ENCODE results near the gene PLA2G12A.

PLA2G12A gene

GRCh38 chr4:109745830-109746229 is 16.0 kb upstream of the PLA2G12A start:
- no peak for TF ChIP-seq CTCF (IDR thresholded peaks at IDR 0.05; ENCODE audit: borderline replicate concordance, control extremely low read depth, extremely low read depth, insufficient read depth, missing control alignments)
- no peak for DNase-seq (ENCODE audit: low spot score)
- in situ Hi-C loops (cut with MboI; ENCODE audit: low sequenced_read_pairs, unreplicated experiment) = no loop called here

GRCh38 chr4:109739547-109739946 is 9.7 kb upstream of the PLA2G12A start:
- TF ChIP-seq CTCF (IDR thresholded peaks at IDR 0.05; ENCODE audit: borderline replicate concordance, control extremely low read depth, extremely low read depth, insufficient read depth, missing control alignments) = no peak
- no peak for DNase-seq (ENCODE audit: low spot score)
- in situ Hi-C loops (cut with MboI; ENCODE audit: low sequenced_read_pairs, unreplicated experiment) = no loop called here

GRCh38 chr4:109738104-109738872 is 8.4 kb upstream of the PLA2G12A start:
- no peak for TF ChIP-seq CTCF (IDR thresholded peaks at IDR 0.05; ENCODE audit: borderline replicate concordance, control extremely low read depth, extremely low read depth, insufficient read depth, missing control alignments)
- in situ Hi-C loops (cut with MboI; ENCODE audit: low sequenced_read_pairs, unreplicated experiment) = no loop called here
- DNase-seq (ENCODE audit: low spot score) = no peak

GRCh38 chr4:109735566-109736365 is 5.9 kb upstream of the PLA2G12A start:
- in situ Hi-C loops (cut with MboI; ENCODE audit: low sequenced_read_pairs, unreplicated experiment) = no loop called here
- no peak for DNase-seq (ENCODE audit: low spot score)
- no peak for TF ChIP-seq CTCF (IDR thresholded peaks at IDR 0.05; ENCODE audit: borderline replicate concordance, control extremely low read depth, extremely low read depth, insufficient read depth, missing control alignments)

GRCh38 chr4:109733728-109734127 is 3.9 kb upstream of the PLA2G12A start:
- in situ Hi-C loops (cut with MboI; ENCODE audit: low sequenced_read_pairs, unreplicated experiment) = no loop called here
- TF ChIP-seq CTCF (IDR thresholded peaks at IDR 0.05; ENCODE audit: borderline replicate concordance, control extremely low read depth, extremely low read depth, insufficient read depth, missing control alignments) = no peak
- DNase-seq (ENCODE audit: low spot score) = no peak

- no peak for TF ChIP-seq CTCF (IDR thresholded peaks at IDR 0.05; ENCODE audit: borderline replicate concordance, control extremely low read depth, extremely low read depth, insufficient read depth, missing control alignments)
- in situ Hi-C loops (cut with MboI; ENCODE audit: low sequenced_read_pairs, unreplicated experiment) = no loop called here
Measured at GRCh38 chr4:109730619-109731545, 1.0 kb upstream of the PLA2G12A start.

More at GRCh38 chr4:109730619-109731545, 1.0 kb upstream of the PLA2G12A start:
- DNase-seq (ENCODE audit: low spot score) = no peak
